Measurements from ENCODE around the gene PSME1. TPM values are rescaled to one million over a fixed set of nuclear protein-coding genes. Genes with fewer than 3 reads are reported as not detected.

The PSME1 gene
- total and polyA plus RNA-seq, 2 donors (not counting 3 experiments of a cell fraction or from before 2014, with no cell fraction given) = 98.1 to 135 TPM

- POLR2A ChIA-PET = no interaction called here
- H3K27me3 ChIP-seq (ENCODE audit: control insufficient read depth in 2 of 2, insufficient read depth in 2 of 2, low read length in 2 of 2) = no peaks in the 10 kb centered on the region
- DNase-seq (ENCODE audit: low read depth, low spot score) = no peak
- H2AFZ ChIP-seq (ENCODE audit: low read depth, low read length) = no peak overlapping the region
- H3K9me1 ChIP-seq (replicated peaks; ENCODE audit: control insufficient read depth, extremely low read depth, insufficient read depth, low read length) = no peaks in the 10 kb centered on the region
- H3K79me2 ChIP-seq (ENCODE audit: control insufficient read depth, insufficient read depth, low read length) = peaks cover 4% of the 10 kb centered on the region
- H4K20me1 ChIP-seq (replicated peaks; ENCODE audit: control insufficient read depth, extremely low read depth, insufficient read depth, low read length) = no peaks in the 10 kb centered on the region
- no TSS peak for BruUV-seq (replicated peaks)
- no peak overlapping the region for H3K4me3 ChIP-seq (replicated peaks in 1 of 3; ENCODE audit: insufficient read depth in 1 of 3, low read depth in 1 of 3, low read length in 3 of 3)
- intact Hi-C loops (cut with micrococcal nuclease) = no loop called here
- H3K4me1 ChIP-seq (ENCODE audit: control insufficient read depth, extremely low read depth, insufficient read depth, low read length) = peaks cover 3% of the 10 kb centered on the region
- CTCF ChIA-PET = interaction anchor here (1.0 to 11.7 kb wide), 2 partner anchors 8 to 44 kb away, joined by 4 to 420 read pairs; no protein-coding TSS in a partner anchor
- TF ChIP-seq MAX (IDR thresholded peaks at IDR 0.05; ENCODE audit: insufficient read depth, insufficient read length) (no peak), CTCF (IDR thresholded peaks at IDR 0.05; ENCODE audit: extremely low read depth in 1 of 2, insufficient read depth in 1 of 2, low read depth in 1 of 2, low read length in 2 of 2) (no peak)
- no peak overlapping the region for H3K27ac ChIP-seq (ENCODE audit: insufficient read depth, low read depth, low read length)
- H3K36me3 ChIP-seq (ENCODE audit: control insufficient read depth in 2 of 2, extremely low read depth in 1 of 2, insufficient read depth in 2 of 2, low read length in 2 of 2) = peaks cover 0 to 2% of the 10 kb centered on the region in 2 experiments
- H3K9ac ChIP-seq (replicated peaks; ENCODE audit: extremely low read depth, insufficient read depth, low read length) = no peak overlapping the region
- dilution Hi-C loops (cut with MboI; ENCODE audit: extremely low pct_ligation_motif_present, low sequenced_read_pairs) = no loop called here
- no peak for FAIRE-seq
- H3K9me3 ChIP-seq (replicated peaks; ENCODE audit: control insufficient read depth, insufficient read depth, low read length) = no peaks in the 10 kb centered on the region
- H3K4me2 ChIP-seq (ENCODE audit: insufficient read depth, low read length) = no peak overlapping the region
Measured at GRCh38 chr14:24100197-24100981, 35.6 kb upstream of the PSME1 start.

- DNase-seq (ENCODE audit: low read depth, low spot score) (no peak), FAIRE-seq (no peak)
- H3K79me2 ChIP-seq (ENCODE audit: control insufficient read depth, insufficient read depth, low read length) = no peaks in the 10 kb centered on the region
- CTCF ChIA-PET = interaction anchor here (0.7 to 11.7 kb wide), 3 partner anchors 9 to 45 kb away, joined by 3 to 420 read pairs (median 3); no protein-coding TSS in a partner anchor
- H3K4me1 ChIP-seq (ENCODE audit: control insufficient read depth, extremely low read depth, insufficient read depth, low read length) = peaks cover 3% of the 10 kb centered on the region
- H3K9me1 ChIP-seq (replicated peaks; ENCODE audit: control insufficient read depth, extremely low read depth, insufficient read depth, low read length) = no peaks in the 10 kb centered on the region
- H3K4me2 ChIP-seq (ENCODE audit: insufficient read depth, low read length) = no peak overlapping the region
- H3K36me3 ChIP-seq (ENCODE audit: control insufficient read depth in 2 of 2, extremely low read depth in 1 of 2, insufficient read depth in 2 of 2, low read length in 2 of 2) = peaks cover 0 to 2% of the 10 kb centered on the region in 2 experiments
- no peaks in the 10 kb centered on the region for H4K20me1 ChIP-seq (replicated peaks; ENCODE audit: control insufficient read depth, extremely low read depth, insufficient read depth, low read length)
- POLR2A ChIA-PET = no interaction called here
- no peaks in the 10 kb centered on the region for H3K9me3 ChIP-seq (replicated peaks; ENCODE audit: control insufficient read depth, insufficient read depth, low read length)
- H3K27ac ChIP-seq (ENCODE audit: insufficient read depth, low read depth, low read length) = no peak overlapping the region
- no TSS peak for BruUV-seq (replicated peaks)
- no peak overlapping the region for H3K9ac ChIP-seq (replicated peaks; ENCODE audit: extremely low read depth, insufficient read depth, low read length)
- TF ChIP-seq EZH2 (IDR thresholded peaks at IDR 0.05; ENCODE audit: borderline replicate concordance, low read depth, low read length, severe bottlenecking) (no peak), JUN (IDR thresholded peaks at IDR 0.05; ENCODE audit: borderline replicate concordance, insufficient read depth, insufficient read length, low read depth) (no peak), MAX (IDR thresholded peaks at IDR 0.05; ENCODE audit: insufficient read depth, insufficient read length) (no peak), GATA2 (IDR thresholded peaks at IDR 0.05; ENCODE audit: insufficient read depth, insufficient read length, low read depth, low read length) (no peak), POLR2A (IDR thresholded peaks at IDR 0.05; ENCODE audit: low read depth, low read length) (no peak), MYC (IDR thresholded peaks at IDR 0.05; ENCODE audit: low read depth, low read length) (no peak), FOS (IDR thresholded peaks at IDR 0.05; ENCODE audit: borderline replicate concordance, insufficient read depth, low read length) (no peak), POLR2AphosphoS5 (IDR thresholded peaks at IDR 0.05; ENCODE audit: insufficient read depth, low read depth, low read length) (no peak), CTCF (IDR thresholded peaks at IDR 0.05; ENCODE audit: extremely low read depth in 1 of 2, insufficient read depth in 1 of 2, low read depth in 1 of 2, low read length in 2 of 2) (no peak)
- H3K4me3 ChIP-seq (replicated peaks in 1 of 3; ENCODE audit: insufficient read depth in 1 of 3, low read depth in 1 of 3, low read length in 3 of 3) = no peak overlapping the region
- no peaks in the 10 kb centered on the region for H3K27me3 ChIP-seq (ENCODE audit: control insufficient read depth in 2 of 2, insufficient read depth in 2 of 2, low read length in 2 of 2)
- intact Hi-C loops (cut with micrococcal nuclease) (no loop called here), dilution Hi-C loops (cut with MboI; ENCODE audit: extremely low pct_ligation_motif_present, low sequenced_read_pairs) (no loop called here)
- no peak overlapping the region for H2AFZ ChIP-seq (ENCODE audit: low read depth, low read length)
Measured at GRCh38 chr14:24100982-24101494, 35.0 kb upstream of the PSME1 start.

Data from endothelial cell of umbilical vein (primary cell).